ENCODE data around the gene PACRG. TPM values are rescaled to one million over a fixed set of nuclear protein-coding genes. Genes with fewer than 3 reads are reported as not detected.

The PACRG gene
- total and polyA plus RNA-seq, 2 of the 13 experiments (the other 11 are each of a cell fraction or from before 2014, with no cell fraction given): 0.13 TPM; not detected in 1

GRCh38 chr6:163226836-163227485 lies 499.2 kb downstream of the PACRG start:
- POLR2A ChIA-PET: no interaction called here
- FAIRE-seq: no peak

GRCh38 chr6:163228041-163228440 lies 500.3 kb downstream of the PACRG start:
- ChIA-PET POLR2A (no interaction called here), CTCF (ENCODE audit: low intra/inter-chr PET ratio, low total read pairs) (no interaction called here)
- in situ Hi-C loops (cut with HindIII; ENCODE audit: extremely low pct_ligation_motif_present, low pct_unique_long_range_greater_than_20kb): no loop called here
- Histone ChIP-seq H3K9ac (ENCODE audit: insufficient read depth, low read depth, low read length) (no peak overlapping the region), H3K27ac (ENCODE audit: extremely low read length, insufficient read depth, low read length) (no peak overlapping the region), H3K4me3 (replicated peaks in 1 of 3; ENCODE audit: insufficient read depth in 1 of 3, low read depth in 2 of 3, low read length in 3 of 3) (no peak overlapping the region), H4K20me1 (ENCODE audit: insufficient read depth, low read length) (no peaks in the 10 kb centered on the region), H3K36me3 (replicated peaks in 1 of 2; ENCODE audit: control insufficient read depth in 1 of 2, insufficient read depth in 2 of 2, low read length in 2 of 2) (no peaks in the 10 kb centered on the region), H2AFZ (ENCODE audit: low read length) (no peak overlapping the region), H3K4me1 (ENCODE audit: insufficient read depth, low read length) (no peaks in the 10 kb centered on the region), H3K9me3 (ENCODE audit: low read length) (no peaks in the 10 kb centered on the region), H3K4me2 (ENCODE audit: low read depth, low read length) (no peak overlapping the region), H3K27me3 (ENCODE audit: control insufficient read depth in 1 of 2, insufficient read depth in 2 of 2, low read length in 2 of 2) (peaks cover 1 to 18% of the 10 kb centered on the region in 2 experiments; a peak in 2 of 5 replicates), H3K79me2 (ENCODE audit: insufficient read depth, low read length) (no peaks in the 10 kb centered on the region)
- no peak for DNase-seq (ENCODE audit: low spot score)
- no peak for TF ChIP-seq NFATC3 (CRISPR knock-in tag; IDR thresholded peaks at IDR 0.05)
- TF ChIP-seq ZFP37 (CRISPR knock-in tag; IDR thresholded peaks at IDR 0.05; ENCODE audit: borderline replicate concordance): no peak
- TF ChIP-seq, protein P1, sequence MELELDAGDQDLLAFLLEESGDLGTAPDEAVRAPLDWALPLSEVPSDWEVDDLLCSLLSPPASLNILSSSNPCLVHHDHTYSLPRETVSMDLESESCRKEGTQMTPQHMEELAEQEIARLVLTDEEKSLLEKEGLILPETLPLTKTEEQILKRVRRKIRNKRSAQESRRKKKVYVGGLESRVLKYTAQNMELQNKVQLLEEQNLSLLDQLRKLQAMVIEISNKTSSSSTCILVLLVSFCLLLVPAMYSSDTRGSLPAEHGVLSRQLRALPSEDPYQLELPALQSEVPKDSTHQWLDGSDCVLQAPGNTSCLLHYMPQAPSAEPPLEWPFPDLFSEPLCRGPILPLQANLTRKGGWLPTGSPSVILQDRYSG (CRISPR knock-in tag; IDR thresholded peaks at IDR 0.05): no peak
- intact Hi-C loops (cut with micrococcal nuclease; ENCODE audit: unreplicated experiment): no loop called here
- WGBS (ENCODE audit: low lambda C conversion rate): 7% methylated on average over 1 of the region's 1 CpG
- ATAC-seq: no peak
- no peak for FAIRE-seq
- BruUV-seq (replicated peaks): no TSS peak

More at GRCh38 chr6:163226836-163227485, 499.2 kb downstream of the PACRG start:
- in situ Hi-C loops (cut with HindIII; ENCODE audit: extremely low pct_ligation_motif_present, low pct_unique_long_range_greater_than_20kb): no loop called here
- Histone ChIP-seq H3K27ac (ENCODE audit: extremely low read length, insufficient read depth, low read length) (no peak overlapping the region), H2AFZ (ENCODE audit: low read length) (no peak overlapping the region), H3K4me3 (replicated peaks in 1 of 3; ENCODE audit: insufficient read depth in 1 of 3, low read depth in 2 of 3, low read length in 3 of 3) (no peak overlapping the region), H3K9me3 (ENCODE audit: low read length) (no peaks in the 10 kb centered on the region), H3K4me1 (ENCODE audit: insufficient read depth, low read length) (no peaks in the 10 kb centered on the region), H3K79me2 (ENCODE audit: insufficient read depth, low read length) (no peaks in the 10 kb centered on the region), H3K36me3 (replicated peaks in 1 of 2; ENCODE audit: control insufficient read depth in 1 of 2, insufficient read depth in 2 of 2, low read length in 2 of 2) (no peaks in the 10 kb centered on the region), H4K20me1 (ENCODE audit: insufficient read depth, low read length) (no peaks in the 10 kb centered on the region), H3K27me3 (ENCODE audit: control insufficient read depth in 1 of 2, insufficient read depth in 2 of 2, low read length in 2 of 2) (peaks cover 1 to 14% of the 10 kb centered on the region in 2 experiments; a peak in 2 of 5 replicates), H3K9ac (ENCODE audit: insufficient read depth, low read depth, low read length) (no peak overlapping the region), H3K4me2 (ENCODE audit: low read depth, low read length) (no peak overlapping the region)
- DNase-seq (ENCODE audit: low spot score) (no peak), ATAC-seq (no peak)
- 55% methylated on average over 10 of the region's 10 CpGs for WGBS (ENCODE audit: low lambda C conversion rate)
- intact Hi-C loops (cut with micrococcal nuclease; ENCODE audit: unreplicated experiment): no loop called here
- no TSS peak for BruUV-seq (replicated peaks)
- TF ChIP-seq TBP (CRISPR knock-in tag; IDR thresholded peaks at IDR 0.05) (no peak), MAFF (IDR thresholded peaks at IDR 0.05; ENCODE audit: low read depth, low read length) (no peak), TMF1 (CRISPR knock-in tag; IDR thresholded peaks at IDR 0.05; ENCODE audit: low read depth) (no peak), ZNF761 (CRISPR knock-in tag; conservative IDR thresholded peaks at IDR 0.05) (no peak), ATF3 (CRISPR knock-in tag; IDR thresholded peaks at IDR 0.05) (no peak), ZNF878 (CRISPR knock-in tag; IDR thresholded peaks at IDR 0.05) (no peak)
- CTCF ChIA-PET (ENCODE audit: low intra/inter-chr PET ratio, low total read pairs): no interaction called here
